H1 (cell line): ENCODE data around the gene CD84. TPM values are rescaled to one million over a fixed set of nuclear protein-coding genes. Genes with fewer than 3 reads are reported as not detected.

Experiments
- CTCF ChIA-PET: fragments of 300-600 bp; sonication (Branson Sonifier 250); formaldehyde crosslinking; loops from one replicate; lab custom pipeline; 2021; ENCODE audit not compliant: partially characterized antibody; lab: Charles Lee
- POLR2A ChIA-PET: fragments of 300-600 bp; sonication (Branson Sonifier 250); formaldehyde crosslinking; loops from one replicate; lab custom pipeline; 2021; ENCODE audit warnings: inconsistent platforms; ENCODE audit not compliant: partially characterized antibody; lab: Charles Lee
- DNase-seq, 2 experiments: peaks; one replicate each; pipeline versions ENCODE4 v3.0.0 to v3.0.0-alpha.2; 2010 to 2022; ENCODE audit warnings: low spot score in 2 of 2, low read depth in 1 of 2, mixed read lengths in 1 of 2
- FAIRE-seq: peaks from 2 replicates; lab custom pipeline; 2011; peaks lifted over from hg19 to GRCh38; lab: Jason Lieb, UNC
- H2AFZ ChIP-seq: 2 replicates; pipeline ENCODE4 v1.8.1; 2012; ENCODE audit warnings: low read length, inconsistent platforms
- H2AK5ac ChIP-seq: 2 replicates; pipeline ENCODE4 v1.6.1; 2013; ENCODE audit warnings: low read depth, low read length
- H2BK120ac ChIP-seq: replicated peaks from 2 replicates; pipeline ENCODE3; 2013; ENCODE audit warnings: low read depth, low read length, inconsistent platforms
- H2BK12ac ChIP-seq: 2 replicates; pipeline ENCODE4 v1.6.1; 2013; ENCODE audit warnings: low read depth, low read length
- H2BK15ac ChIP-seq: 2 replicates; pipeline ENCODE4 v1.6.1; 2013; ENCODE audit warnings: low read length
- H2BK20ac ChIP-seq: 2 replicates; pipeline ENCODE4 v1.6.1; 2013; ENCODE audit warnings: low read length
- H2BK5ac ChIP-seq: 2 replicates; pipeline ENCODE4 v1.6.1; 2013; ENCODE audit warnings: low read depth, low read length
- H3K14ac ChIP-seq: 2 replicates; pipeline ENCODE4 v1.6.1; 2013; ENCODE audit warnings: inconsistent platforms; ENCODE audit not compliant: insufficient read length
- H3K18ac ChIP-seq: 2 replicates; pipeline ENCODE4 v1.6.1; 2013; ENCODE audit warnings: low read length; ENCODE audit errors: extremely low read depth
- H3K23ac ChIP-seq: 2 replicates; pipeline ENCODE4 v1.6.1; 2013; ENCODE audit warnings: inconsistent platforms; ENCODE audit not compliant: insufficient read length
- H3K23me2 ChIP-seq: 2 replicates; pipeline ENCODE4 v1.6.1; 2013; ENCODE audit warnings: low read depth, low read length
- H3K27ac ChIP-seq: 2 replicates; pipeline ENCODE4 v1.6.1; 2011; ENCODE audit warnings: low read depth, low read length, inconsistent platforms
- H3K27me3 ChIP-seq, 4 experiments: replicated peaks in 1 of 4; 1 replicate in 1 of 4; 2 replicates in 3 of 4; pipeline versions ENCODE4 v1.6.1 to v1.8.1; 2011 to 2013; ENCODE audit warnings: low read length in 3 of 4, mild to moderate bottlenecking in 3 of 4, inconsistent platforms in 2 of 4, mixed read lengths in 2 of 4, moderate library complexity in 1 of 4; ENCODE audit not compliant: control insufficient read depth in 3 of 4, insufficient read depth in 3 of 4; ENCODE audit errors: extremely low read depth in 1 of 4
- H3K36me3 ChIP-seq, 4 experiments: 2 replicates each; pipeline versions ENCODE4 v1.6.1 to v1.8.1; 2011 to 2013; ENCODE audit warnings: mild to moderate bottlenecking in 4 of 4, low read length in 3 of 4, moderate library complexity in 2 of 4, control low read depth in 1 of 4, inconsistent platforms in 1 of 4; ENCODE audit not compliant: insufficient read depth in 4 of 4, control insufficient read depth in 2 of 4
- H3K4ac ChIP-seq: replicated peaks from 2 replicates; pipeline ENCODE3; 2013; ENCODE audit warnings: low read length, low read depth, mixed read lengths, inconsistent platforms; ENCODE audit not compliant: insufficient read length
- H3K4me1 ChIP-seq, 4 experiments: replicated peaks in 1 of 4; 1 replicate in 1 of 4; 2 replicates in 3 of 4; pipeline versions ENCODE4 v1.6.1 to v1.8.1; 2011 to 2013; ENCODE audit warnings: low read length in 3 of 4, inconsistent platforms in 2 of 4, mixed read lengths in 1 of 4; ENCODE audit not compliant: insufficient read depth in 4 of 4, control insufficient read depth in 3 of 4
- H3K4me2 ChIP-seq, 2 experiments: 2 replicates each; pipeline versions ENCODE4 v1.6.1 to v1.8.1; 2011 to 2013; ENCODE audit warnings: low read depth in 2 of 2, low read length in 2 of 2, control low read depth in 1 of 2, inconsistent platforms in 1 of 2, mild to moderate bottlenecking in 1 of 2; ENCODE audit not compliant: insufficient read depth in 1 of 2
- H3K4me3 ChIP-seq, 4 experiments: fragments of 200-600, 300-600 bp in 1 of 4; sonication (generic), shearing (Covaris generic), sonication (Bioruptor Twin) in 1 of 4; 2 replicates each; pipeline versions ENCODE4 v1.5.1 to v1.8.1; 2011 to 2016; ENCODE audit warnings: low read length in 4 of 4, low read depth in 3 of 4, control low read depth in 2 of 4, inconsistent platforms in 2 of 4, mild to moderate bottlenecking in 2 of 4, mixed read lengths in 1 of 4, moderate library complexity in 1 of 4; ENCODE audit not compliant: insufficient read depth in 2 of 4; ENCODE audit errors: extremely low read depth in 1 of 4
- H3K56ac ChIP-seq: replicated peaks from 2 replicates; pipeline ENCODE3; 2013; ENCODE audit warnings: low read depth, mild to moderate bottlenecking, mixed read lengths, low read length, inconsistent platforms; ENCODE audit not compliant: insufficient read length
- H3K79me1 ChIP-seq: 2 replicates; pipeline ENCODE4 v1.6.1; 2013; ENCODE audit warnings: low read depth, low read length, control low read depth
- H3K79me2 ChIP-seq, 2 experiments: 2 replicates each; pipeline versions ENCODE4 v1.6.1 to v1.8.1; 2012 to 2013; ENCODE audit warnings: low read length in 2 of 2, mild to moderate bottlenecking in 2 of 2, inconsistent platforms in 1 of 2; ENCODE audit not compliant: insufficient read depth in 2 of 2, control insufficient read depth in 1 of 2
- H3K9ac ChIP-seq, 4 experiments: replicated peaks in 1 of 4; 1 replicate in 1 of 4; 2 replicates in 3 of 4; pipeline versions ENCODE4 v1.6.1 to v1.8.1; 2011 to 2013; ENCODE audit warnings: low read depth in 3 of 4, low read length in 3 of 4, control low read depth in 2 of 4, mild to moderate bottlenecking in 2 of 4, moderate library complexity in 2 of 4, inconsistent platforms in 1 of 4; ENCODE audit errors: extremely low read depth in 1 of 4
- H3K9me3 ChIP-seq, 2 experiments: 2 replicates each; pipeline versions ENCODE4 v1.6.1 to v1.8.1; 2012 to 2013; ENCODE audit warnings: mild to moderate bottlenecking in 2 of 2, moderate library complexity in 2 of 2, control low read depth in 1 of 2, inconsistent platforms in 1 of 2, low read depth in 1 of 2, low read length in 1 of 2, mixed read lengths in 1 of 2; ENCODE audit not compliant: insufficient read depth in 2 of 2
- H4K20me1 ChIP-seq, 2 experiments: replicated peaks in 1 of 2; 2 replicates each; pipeline versions ENCODE3 to v1.8.1; 2011 to 2013; ENCODE audit warnings: inconsistent platforms in 2 of 2, low read length in 2 of 2, mild to moderate bottlenecking in 1 of 2; ENCODE audit not compliant: insufficient read depth in 2 of 2, control insufficient read depth in 1 of 2
- H4K5ac ChIP-seq: 2 replicates; pipeline ENCODE4 v1.6.1; 2013; ENCODE audit warnings: low read length, low read depth, mixed read lengths, inconsistent platforms; ENCODE audit not compliant: insufficient read length
- H4K8ac ChIP-seq: 2 replicates; pipeline ENCODE4 v1.8.0; 2013; ENCODE audit warnings: mild to moderate bottlenecking, moderate library complexity, low read length, inconsistent platforms; ENCODE audit not compliant: insufficient read depth; ENCODE audit errors: extremely low read depth
- H4K91ac ChIP-seq: replicated peaks from 2 replicates; pipeline ENCODE3; 2013; ENCODE audit warnings: low read length, mixed read lengths, inconsistent platforms; ENCODE audit not compliant: insufficient read length
- CHD2 ChIP-seq: IDR thresholded peaks from 2 replicates; pipeline ENCODE4 v1.6.1; 2012; ENCODE audit warnings: low read length, improper control_type of control experiment
- FOSL1 ChIP-seq: IDR thresholded peaks from 2 replicates; pipeline ENCODE4 v1.6.1; 2011; ENCODE audit warnings: mild to moderate bottlenecking, low read depth, low read length, moderate library complexity; ENCODE audit not compliant: insufficient read depth
- GTF2F1 ChIP-seq: IDR thresholded peaks from 2 replicates; pipeline ENCODE4 v1.6.1; 2012; ENCODE audit warnings: low read depth, low read length, improper control_type of control experiment, borderline replicate concordance
- MAFK ChIP-seq: IDR thresholded peaks from 2 replicates; pipeline ENCODE4 v1.6.1; 2012; ENCODE audit warnings: low read depth, mild to moderate bottlenecking, improper control_type of control experiment, low read length
- NRF1 ChIP-seq: IDR thresholded peaks from 2 replicates; pipeline ENCODE4 v1.6.1; 2011; ENCODE audit warnings: mild to moderate bottlenecking, low read depth, low read length, improper control_type of control experiment
- PHF8 ChIP-seq: fragments of 200-600 bp; sonication (generic); conservative IDR thresholded peaks from 2 replicates; pipeline ENCODE4 v1.7.1; 2012; ENCODE audit warnings: low read depth, mild to moderate bottlenecking, inconsistent platforms, low read length, moderate library complexity
- POU5F1 ChIP-seq: IDR thresholded peaks from 2 replicates; pipeline ENCODE4 v1.6.1; 2011; ENCODE audit warnings: low read depth, mild to moderate bottlenecking, low read length, moderate library complexity
- RFX5 ChIP-seq: IDR thresholded peaks from 2 replicates; pipeline ENCODE4 v1.6.1; 2011; ENCODE audit warnings: low read depth, low read length, improper control_type of control experiment, borderline replicate concordance
- SAP30 ChIP-seq: fragments of 300-600 bp; sonication (generic); IDR thresholded peaks from 2 replicates; pipeline ENCODE4 v1.7.1; 2012; ENCODE audit warnings: low read length, moderate library complexity, mild to moderate bottlenecking, inconsistent platforms; ENCODE audit not compliant: insufficient read depth, insufficient replicate concordance
- SIN3A ChIP-seq, 2 experiments: IDR thresholded peaks in 1 of 2; conservative IDR thresholded peaks in 1 of 2; 2 replicates each; pipeline ENCODE4 v1.6.1; 2011 to 2012; ENCODE audit warnings: low read length in 2 of 2, improper control_type of control experiment in 1 of 2, low read depth in 1 of 2, mild to moderate bottlenecking in 1 of 2
- SUZ12 ChIP-seq: fragments of 200-600 bp; sonication (generic); IDR thresholded peaks from 2 replicates; pipeline ENCODE4 v1.6.1; 2012; ENCODE audit warnings: mild to moderate bottlenecking, inconsistent platforms, low read length, moderate library complexity, mixed read lengths
- TBP ChIP-seq: IDR thresholded peaks from 2 replicates; pipeline ENCODE4 v1.6.1; 2011; ENCODE audit warnings: low read depth, low read length, improper control_type of control experiment
- TCF12 ChIP-seq: IDR thresholded peaks from 2 replicates; pipeline ENCODE4 v1.6.1; 2011; ENCODE audit warnings: low read depth, mild to moderate bottlenecking, low read length
- WGBS, 2 experiments: shearing (Covaris generic) in 1 of 2; methylation state at CpG; one replicate each; pipeline versions ENCODE4 v1.1.6 to v1.1.7; 2013 to 2015; ENCODE audit warnings: low lambda C conversion rate in 2 of 2, mixed read lengths in 2 of 2, inconsistent platforms in 1 of 2, low coverage in 1 of 2, missing lambda C conversion rate in 1 of 2; ENCODE audit not compliant: insufficient replicate concordance in 2 of 2, insufficient coverage in 1 of 2, insufficient read length in 1 of 2; ENCODE audit errors: extremely low coverage in 1 of 2, missing lambda C conversion rate in 1 of 2; 5-methylcytosine and 5-hydroxymethylcytosine counted together
- polyA plus RNA-seq, 7 experiments: library from polyadenylated mRNA; depleted of rRNA in 3 of 7; stranded (reverse) in 5 of 7; unstranded in 2 of 7; fragments of >200 nt in 5 of 7; fragments of 200-250 nt in 2 of 7; gene quantifications; 1 replicate in 5 of 7; 2 replicates in 1 of 7; 4 replicates in 1 of 7; pipeline versions ENCODE4 v1.2.1 to v1.2.3, GENCODE V29; 2011 to 2013; ENCODE audit warnings: missing spikeins in 2 of 7, mixed read lengths in 2 of 7
- total RNA-seq: library from RNA; stranded (reverse); fragmentation: NEBNext Ultra II Directional; extraction: Animal tissue kit (Norgen Biotek cat#: 25700); gene quantifications from 2 replicates; pipeline ENCODE4 v1.2.1, GENCODE V29; 2021
- TF ChIP-seq, protein P1 (sequence below): IDR thresholded peaks from 2 replicates; pipeline ENCODE4 v1.6.1; 2011; ENCODE audit warnings: low read length, improper control_type of control experiment

Gene CD84
- total and polyA plus RNA-seq, 2 of the 8 experiments (the other 6 are each of a cell fraction or from before 2014, with no cell fraction given) = not detected

GRCh38 chr1:160578175-160578524 is 1.1 kb downstream of the CD84 start:
- no peaks in the 10 kb centered on the region for H3K27me3 ChIP-seq
- no peaks in the 10 kb centered on the region for H4K20me1 ChIP-seq
- no peaks in the 10 kb centered on the region for H3K23me2 ChIP-seq
- no peaks in the 10 kb centered on the region for H3K36me3 ChIP-seq
- ChIA-PET POLR2A (no interaction called here), CTCF (interaction anchor here (1.2 kb wide), 3 partner anchors 13 to 126 kb away, joined by 3 read pairs; no protein-coding TSS in a partner anchor)
- no peak overlapping the region for H3K4ac ChIP-seq
- no peak overlapping the region for H3K4me2 ChIP-seq
- FAIRE-seq (no peak), DNase-seq (no peak)
- no peak overlapping the region for H2BK15ac ChIP-seq
- no peak overlapping the region for H2BK5ac ChIP-seq
- H2BK120ac ChIP-seq = no peak overlapping the region
- H2BK12ac ChIP-seq = no peak overlapping the region
- TF ChIP-seq SAP30 = no peak
- TF ChIP-seq RFX5 = no peak
- TF ChIP-seq GTF2F1 = no peak
- no peak for TF ChIP-seq MAFK
- TF ChIP-seq, protein P1, sequence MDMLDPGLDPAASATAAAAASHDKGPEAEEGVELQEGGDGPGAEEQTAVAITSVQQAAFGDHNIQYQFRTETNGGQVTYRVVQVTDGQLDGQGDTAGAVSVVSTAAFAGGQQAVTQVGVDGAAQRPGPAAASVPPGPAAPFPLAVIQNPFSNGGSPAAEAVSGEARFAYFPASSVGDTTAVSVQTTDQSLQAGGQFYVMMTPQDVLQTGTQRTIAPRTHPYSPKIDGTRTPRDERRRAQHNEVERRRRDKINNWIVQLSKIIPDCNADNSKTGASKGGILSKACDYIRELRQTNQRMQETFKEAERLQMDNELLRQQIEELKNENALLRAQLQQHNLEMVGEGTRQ = no peak
- TF ChIP-seq FOSL1 = no peak
- TF ChIP-seq SUZ12 = no peak
- TF ChIP-seq TBP = no peak
- no peak for TF ChIP-seq SIN3A (conservative IDR thresholded peaks at IDR 0.05 in 1 of 2, IDR thresholded peaks at IDR 0.05 in 1 of 2; ENCODE audit: low read depth in 1 of 2, low read length in 2 of 2)
- TF ChIP-seq POU5F1 = no peak
- no peak for TF ChIP-seq CHD2
- no peak for TF ChIP-seq NRF1
- no peak for TF ChIP-seq PHF8
- no peak for TF ChIP-seq TCF12
- H2AK5ac ChIP-seq = no peak overlapping the region
- no peaks in the 10 kb centered on the region for H3K9me3 ChIP-seq
- H4K5ac ChIP-seq = no peak overlapping the region
- no peak overlapping the region for H3K14ac ChIP-seq
- H4K91ac ChIP-seq = no peak overlapping the region
- H3K56ac ChIP-seq = no peak overlapping the region
- no peak overlapping the region for H4K8ac ChIP-seq
- H3K79me1 ChIP-seq = no peaks in the 10 kb centered on the region
- H3K18ac ChIP-seq = no peak overlapping the region
- H2AFZ ChIP-seq = no peak overlapping the region
- no peak overlapping the region for H3K4me3 ChIP-seq
- WGBS, 2 experiments = 90% methylated on average over 3 of the region's 3 CpGs; no CpG with 5 or more reads in 1 of the 2 experiments
- H3K79me2 ChIP-seq = no peaks in the 10 kb centered on the region
- no peak overlapping the region for H3K9ac ChIP-seq
- H2BK20ac ChIP-seq = no peak overlapping the region
- no peak overlapping the region for H3K23ac ChIP-seq
- no peaks in the 10 kb centered on the region for H3K4me1 ChIP-seq
- H3K27ac ChIP-seq = no peak overlapping the region
